GM21737 (cell line): ENCODE data around the gene NCBP3.

Source experiments
- ATAC-seq: cut with Tn5 transposase; IDR thresholded peaks from one replicate; pipeline ENCODE4 v1.9.1; 2021; ENCODE audit warnings: mild to moderate bottlenecking, moderate library complexity; ENCODE audit not compliant: unreplicated experiment

NCBP3 gene

DNA sequence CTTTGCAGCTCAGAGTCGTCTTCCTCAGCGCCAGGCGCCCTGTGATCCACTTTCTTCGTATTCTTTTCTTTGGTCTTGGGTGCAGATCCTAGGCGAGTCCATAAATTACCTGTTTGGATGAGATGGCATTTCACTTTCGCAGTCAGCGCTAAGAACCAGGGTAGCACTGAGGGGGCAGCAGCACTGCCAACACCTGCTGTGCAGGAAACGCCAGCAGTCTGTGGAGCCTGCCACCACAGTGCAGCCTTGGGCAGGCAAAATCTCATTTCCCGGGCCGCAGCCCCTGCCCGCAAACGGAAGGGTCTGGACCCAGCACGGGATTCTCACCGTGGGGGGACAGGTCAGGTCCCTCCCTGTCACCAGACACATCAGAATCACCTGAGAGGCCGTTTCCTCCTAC, 32.9 kb downstream of the NCBP3 start:
- no peak for ATAC-seq

GRCh38 chr17:3812771-3813170, 33.3 kb downstream of the NCBP3 start:
- no peak for ATAC-seq

DNA sequence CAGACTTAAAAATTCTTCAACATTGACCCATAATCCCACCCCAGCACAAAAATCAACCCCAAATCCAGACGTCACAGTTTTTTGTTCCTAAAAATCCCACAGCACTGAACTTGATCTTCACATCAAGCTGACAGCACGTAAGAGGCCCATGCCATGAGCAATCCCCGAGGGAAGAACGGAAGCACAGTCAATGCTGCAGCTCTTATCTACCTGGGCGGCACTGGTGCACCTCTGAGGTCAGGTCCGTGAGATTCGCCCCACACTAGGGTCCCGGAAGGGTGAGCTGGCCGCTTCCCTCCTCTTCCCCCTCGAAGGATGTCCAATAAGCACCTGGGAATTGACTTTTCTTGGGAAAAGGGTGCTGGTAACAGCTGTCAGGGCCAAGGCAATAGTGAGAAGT, 33.8 kb downstream of the NCBP3 start:
- ATAC-seq: no peak

DNA sequence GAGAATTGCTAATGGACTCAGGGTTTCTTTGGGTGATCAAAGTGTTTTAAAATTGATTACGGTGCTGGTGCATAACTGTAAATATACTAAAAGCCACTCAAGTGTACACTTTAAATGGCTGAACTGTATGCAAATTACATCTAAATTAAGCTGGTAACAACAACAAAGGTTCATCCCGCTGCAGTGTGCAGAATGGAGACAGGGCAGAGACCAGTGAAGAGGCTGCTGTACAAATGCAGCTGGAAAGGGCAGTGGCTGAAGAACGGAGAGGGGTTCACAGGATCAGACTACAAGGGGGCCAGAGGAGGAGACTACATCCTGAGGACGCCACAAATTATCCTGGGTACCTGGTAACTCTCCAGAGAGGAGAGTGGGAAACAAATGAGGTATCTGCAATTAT, 36.0 kb downstream of the NCBP3 start:
- ATAC-seq: no peak

GRCh38 chr17:3809135-3809534, 36.9 kb downstream of the NCBP3 start:
- ATAC-seq: no peak

DNA sequence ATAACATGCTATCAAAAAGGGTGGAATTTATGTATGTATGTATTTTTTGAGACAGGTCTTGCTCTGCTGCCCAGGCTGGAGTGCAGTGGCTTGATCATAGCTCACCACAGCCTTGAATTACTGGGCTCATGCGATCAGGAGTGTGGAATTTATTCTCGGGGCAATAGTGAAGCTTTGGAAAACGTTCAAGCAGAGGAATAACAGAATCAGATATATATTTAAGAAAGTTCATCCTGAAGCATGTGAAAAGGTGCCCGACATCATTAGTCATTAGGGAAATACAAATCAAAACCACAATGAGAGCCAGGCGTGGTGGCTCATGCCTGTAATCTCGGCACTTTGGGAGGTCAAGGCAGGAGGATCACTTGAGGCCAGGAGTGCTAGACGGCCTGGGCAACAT, 37.3 kb downstream of the NCBP3 start:
- no peak for ATAC-seq

DNA sequence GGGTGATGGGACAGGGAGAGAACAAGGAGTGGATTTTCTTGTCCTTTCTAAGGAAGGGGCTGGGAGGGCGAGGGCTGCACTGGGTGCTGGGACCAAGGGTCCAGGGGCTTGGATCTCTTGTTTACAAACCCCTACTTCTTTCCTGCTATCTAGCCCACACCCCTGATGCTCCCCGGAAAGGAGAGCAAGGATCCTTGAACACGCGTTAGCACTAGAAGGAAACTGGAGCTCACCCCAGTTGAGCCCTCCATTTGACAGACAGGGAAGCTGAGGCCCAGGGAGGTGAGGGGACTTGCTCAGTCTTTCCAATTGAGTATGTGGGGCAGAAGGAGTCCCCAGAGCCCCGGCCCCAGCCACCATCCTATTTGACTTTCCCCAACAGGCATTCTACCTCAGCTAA, 40.5 kb downstream of the NCBP3 start:
- no peak for ATAC-seq

DNA sequence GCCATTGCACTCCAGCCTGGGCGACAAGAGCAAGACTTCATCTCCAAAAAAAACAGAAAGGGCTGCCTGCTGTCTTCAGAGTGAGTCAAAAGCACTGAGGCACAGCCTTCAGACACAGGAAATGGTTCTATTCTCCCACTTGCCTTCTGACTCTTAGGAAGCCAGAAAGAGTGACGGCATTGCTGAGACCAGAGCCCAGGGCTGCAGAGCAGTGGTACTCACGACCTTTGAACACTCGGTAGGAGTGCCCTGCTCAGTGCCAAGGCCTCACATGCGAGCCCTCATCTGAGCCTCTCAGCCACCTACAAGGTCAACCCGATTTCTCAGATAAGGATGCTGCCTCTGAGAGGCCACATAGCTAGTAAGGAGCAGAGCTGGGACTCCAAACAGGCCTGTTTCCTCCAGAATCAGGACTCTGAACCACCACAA, 41.5 kb downstream of the NCBP3 start:
- ATAC-seq: no peak

- ATAC-seq: no peak
These were observed 42.8 kb downstream of the NCBP3 start for GRCh38 chr17:3803308-3803640.

GRCh38 chr17:3802461-3803307, 43.4 kb downstream of the NCBP3 start:
- ATAC-seq: no peak

DNA sequence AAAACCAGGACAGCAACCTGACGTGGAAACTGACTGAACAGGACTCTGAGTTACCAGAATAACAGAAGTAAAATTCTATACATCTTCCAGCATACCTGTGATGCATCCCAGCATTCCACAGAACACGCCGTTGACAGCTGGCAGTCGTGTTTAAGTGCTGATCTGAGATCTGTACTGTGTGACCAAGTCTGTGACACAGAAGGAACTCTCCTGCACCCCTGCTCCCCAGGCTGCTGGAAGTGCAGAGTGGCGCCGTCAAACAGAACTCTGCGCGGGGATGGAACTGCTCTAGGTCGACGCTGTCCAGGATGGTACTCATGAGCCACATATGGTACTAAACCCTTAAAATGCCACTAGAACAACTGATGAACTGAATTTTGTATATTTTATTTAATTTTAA, 44.3 kb downstream of the NCBP3 start:
- no peak for ATAC-seq

DNA sequence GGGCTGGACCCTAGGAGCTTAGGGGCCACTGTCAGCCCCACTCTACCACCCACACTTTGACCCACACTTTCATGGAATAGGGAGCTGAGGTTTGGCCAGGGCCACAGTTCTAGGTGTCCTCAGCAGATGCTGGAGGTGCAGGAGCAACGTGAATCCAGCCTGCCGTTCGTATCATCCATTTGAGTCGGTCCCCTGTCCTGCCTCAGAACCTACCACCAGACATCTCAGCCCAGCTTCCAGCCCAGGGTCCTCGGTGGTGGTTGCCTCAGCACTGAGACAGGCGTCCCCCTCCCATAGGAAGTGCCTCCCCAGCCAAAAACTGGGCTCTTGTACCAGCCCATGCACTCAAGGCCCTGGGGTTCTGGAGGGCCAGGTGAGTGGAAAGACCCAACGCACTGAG, 44.7 kb downstream of the NCBP3 start:
- no peak for ATAC-seq

DNA sequence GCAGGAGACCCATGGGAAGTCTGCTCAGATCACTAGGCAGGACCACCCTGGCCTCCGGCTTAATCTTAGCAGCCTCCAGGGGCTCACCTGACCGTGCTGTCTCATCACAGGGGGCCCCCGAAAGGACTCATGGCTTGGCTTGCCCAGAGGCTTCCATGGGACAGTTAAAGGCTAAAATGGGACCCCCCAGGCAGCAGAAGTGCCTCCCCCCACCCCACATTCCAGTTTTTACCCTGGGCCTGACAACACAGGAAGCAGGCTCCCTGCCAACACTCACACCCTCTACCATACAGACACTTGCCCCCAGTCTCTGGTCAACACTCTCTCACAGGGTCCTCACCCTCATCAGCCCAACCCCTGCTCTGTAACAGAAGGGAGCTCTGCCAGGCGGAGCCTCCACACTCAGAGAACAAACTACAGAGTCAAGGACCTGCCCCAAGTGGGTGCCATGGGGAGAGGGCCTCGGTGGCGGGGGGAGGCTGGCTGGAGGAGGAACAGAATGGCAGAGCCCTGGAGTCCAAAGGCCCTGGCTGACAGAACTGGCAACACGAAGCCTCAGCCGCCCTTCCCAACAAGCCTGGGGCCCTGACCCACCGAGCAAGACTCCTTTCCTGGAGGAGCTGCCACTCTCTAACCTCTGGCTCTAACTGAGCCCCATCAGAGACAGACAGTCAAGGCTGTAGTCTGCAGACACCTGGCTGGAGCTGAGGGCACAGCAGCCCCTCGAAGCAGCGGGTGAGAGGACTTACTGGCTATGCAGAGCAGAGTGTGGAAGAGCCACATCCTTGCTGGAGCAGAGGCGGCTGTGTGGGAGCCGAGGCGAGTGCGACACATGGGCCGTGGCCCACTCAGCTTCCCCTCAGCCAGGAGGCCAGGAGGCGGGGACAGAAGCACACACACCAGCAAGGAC, 45.4 kb downstream of the NCBP3 start, which contains the start of gene ITGAE:
Gene ITGAE (minus strand): TSS at position 827 of the 910 bp plus-strand sequence. CDS start 44 bp downstream, at position 783.
- ATAC-seq: no peak

DNA sequence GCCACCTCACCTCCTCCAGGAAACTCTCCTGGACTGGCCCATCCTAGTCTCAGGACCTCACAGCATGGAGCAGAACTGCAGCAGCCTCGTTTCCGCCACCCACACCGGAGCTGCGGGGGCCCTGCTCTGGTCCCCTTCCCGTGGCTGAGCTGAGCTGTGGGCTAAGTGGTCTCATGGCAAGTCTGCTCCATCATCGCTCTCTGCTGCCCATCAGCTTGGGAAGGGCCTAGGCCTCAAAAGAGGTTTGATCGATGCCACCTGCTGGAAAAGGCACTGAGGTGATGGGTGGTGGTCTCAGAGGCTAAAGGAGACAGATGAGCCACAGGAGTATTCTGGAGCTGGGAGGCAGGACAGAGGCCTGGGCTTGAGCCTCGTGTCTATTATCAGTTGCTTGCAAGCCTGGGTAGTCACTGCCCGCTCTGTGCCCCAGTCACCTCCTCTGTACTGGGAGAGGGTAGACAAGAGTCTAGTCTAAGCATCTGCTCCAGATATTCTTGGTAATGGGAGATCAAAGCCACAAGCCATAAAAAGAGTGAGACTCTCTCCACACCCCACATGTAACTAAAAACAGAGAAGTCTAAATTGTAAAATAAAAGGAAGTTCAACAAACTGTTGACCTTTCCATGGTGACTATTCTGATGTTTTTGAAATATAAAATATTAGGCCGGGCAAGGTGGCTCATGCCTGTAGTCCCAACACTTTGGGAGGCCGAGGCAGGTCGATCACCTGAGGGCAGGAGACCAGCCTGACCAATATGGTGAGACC, 46.7 kb downstream of the NCBP3 start:
- ATAC-seq: no peak

DNA sequence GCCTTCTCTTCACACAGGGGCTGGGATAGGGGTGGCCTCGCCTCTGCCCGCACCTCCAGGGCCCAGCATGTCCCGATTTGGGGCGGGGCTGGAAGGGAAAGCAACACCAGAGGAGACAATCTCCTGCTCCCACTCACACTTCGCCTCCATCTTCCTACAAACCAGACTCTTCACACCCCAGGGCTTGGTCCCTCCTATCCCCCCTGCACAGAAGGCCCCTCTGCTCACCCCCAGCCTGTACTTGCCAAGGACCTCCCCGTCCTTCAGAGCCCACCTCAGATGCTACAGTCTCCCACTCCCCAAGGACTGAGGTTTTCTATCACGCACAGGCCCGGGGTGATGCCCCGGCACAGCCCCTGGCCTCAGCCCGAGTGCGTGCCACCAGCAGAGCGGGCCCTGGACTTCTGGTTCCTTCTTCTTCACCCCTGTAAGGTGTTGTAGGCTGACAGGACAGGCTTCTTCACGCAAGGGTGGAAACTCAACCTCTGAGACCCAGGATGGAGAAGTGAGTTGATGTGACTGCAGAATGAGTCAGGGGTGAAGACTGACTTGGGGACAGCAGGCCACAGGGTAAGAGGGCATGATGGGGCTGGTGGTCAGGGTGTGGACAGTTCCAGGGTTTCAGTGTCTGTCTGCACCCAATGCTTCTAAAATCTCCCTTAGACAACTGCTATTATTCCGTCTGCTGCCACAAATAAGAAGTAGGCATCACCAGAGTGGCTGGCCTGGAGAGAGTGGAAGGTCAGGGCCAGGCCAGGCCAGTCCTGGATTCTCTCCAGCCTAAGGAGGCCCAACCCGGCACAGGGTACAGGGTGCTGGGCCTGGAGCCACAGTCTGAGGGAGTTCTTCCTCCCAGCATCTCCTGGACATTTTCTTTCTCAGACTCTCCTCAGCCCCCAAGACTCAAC, 47.5 kb downstream of the NCBP3 start:
- ATAC-seq: no peak

- ATAC-seq: peak; percentile 27
These were observed 49.2 kb downstream of the NCBP3 start for GRCh38 chr17:3796822-3797170.

DNA sequence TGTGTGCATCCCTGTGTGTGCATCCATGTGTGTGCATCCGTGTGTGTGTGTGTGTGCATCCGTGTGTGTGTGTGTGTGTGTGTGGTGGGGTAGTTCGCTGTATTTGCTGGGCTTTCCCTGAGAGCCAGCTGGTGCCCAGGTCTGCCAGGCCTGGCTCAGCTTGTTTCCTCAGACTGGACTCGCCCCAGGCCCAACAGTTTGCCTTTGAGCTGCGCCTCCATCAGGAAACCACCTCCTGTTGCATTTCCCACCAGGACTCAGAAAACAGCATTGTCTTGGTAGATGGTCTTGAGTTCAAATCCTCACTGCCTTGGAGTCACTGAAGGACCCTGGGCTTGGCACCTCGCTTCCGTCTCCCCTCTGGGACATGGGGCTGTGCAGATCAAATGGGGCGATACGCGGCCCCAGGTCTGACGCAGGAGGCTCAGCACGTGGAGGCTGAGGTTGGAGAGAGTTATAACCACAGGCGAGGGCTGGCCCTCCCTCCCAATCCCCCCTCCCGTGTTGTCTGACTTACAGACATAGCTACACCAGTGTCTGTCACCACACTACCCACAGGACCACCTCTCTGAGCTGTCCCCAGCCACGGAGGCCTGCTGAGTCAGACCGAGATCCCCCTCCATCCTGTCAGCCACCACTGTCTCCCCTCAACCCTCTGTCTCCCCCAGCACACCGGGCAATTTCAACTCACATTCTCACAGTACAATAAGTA, 49.8 kb downstream of the NCBP3 start:
- ATAC-seq: peak; percentile 63

GRCh38 chr17:3795390-3796102, 50.5 kb downstream of the NCBP3 start:
- no peak for ATAC-seq
